HG03066 (cell line): Measurements from ENCODE around the gene GRIK1.

ENCODE experiments used
- ATAC-seq: cut with Tn5 transposase; IDR thresholded peaks from one replicate; pipeline ENCODE4 v1.9.1; 2021; ENCODE audit warnings: low read depth; ENCODE audit not compliant: unreplicated experiment

GRIK1 gene

DNA sequence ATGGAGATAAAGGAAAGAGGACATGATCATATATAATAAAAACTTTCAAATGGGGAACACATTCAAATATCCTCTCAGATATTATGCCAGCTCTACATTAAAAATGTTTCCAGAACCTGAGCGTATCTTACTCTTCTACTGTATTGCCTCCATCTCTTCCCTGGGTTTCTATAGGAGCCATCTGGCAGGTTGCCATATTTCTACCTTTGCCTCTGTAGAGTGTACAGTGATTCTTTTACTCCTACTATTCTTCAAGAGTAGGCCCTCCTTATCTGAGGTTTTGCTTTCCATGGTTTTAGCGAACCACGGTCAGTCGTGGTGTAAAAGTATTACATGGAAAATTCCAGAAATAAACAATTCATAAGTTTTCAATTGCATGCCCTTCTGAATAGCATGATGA is 259.5 kb downstream of the GRIK1 start:
- ATAC-seq, result no peak

DNA sequence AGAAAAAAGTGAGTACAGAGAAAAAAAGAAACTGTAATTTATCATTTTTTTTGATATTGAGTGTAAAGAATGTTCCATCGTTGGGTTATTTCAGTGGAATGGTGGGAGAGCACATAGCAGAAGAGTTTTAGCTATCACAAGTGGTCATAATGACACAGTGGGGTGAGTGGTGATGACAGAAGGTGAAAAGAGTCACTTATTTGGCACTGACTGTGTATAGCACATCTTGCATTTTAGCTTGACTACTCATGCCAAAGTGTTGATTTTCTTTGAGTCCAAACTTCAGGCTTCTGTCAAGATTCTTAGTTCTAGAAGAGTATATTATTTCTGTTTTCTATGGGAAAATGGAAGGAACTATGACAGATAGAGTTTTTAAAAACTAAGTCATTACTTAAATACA is 261.2 kb downstream of the GRIK1 start:
- ATAC-seq, result no peak

DNA sequence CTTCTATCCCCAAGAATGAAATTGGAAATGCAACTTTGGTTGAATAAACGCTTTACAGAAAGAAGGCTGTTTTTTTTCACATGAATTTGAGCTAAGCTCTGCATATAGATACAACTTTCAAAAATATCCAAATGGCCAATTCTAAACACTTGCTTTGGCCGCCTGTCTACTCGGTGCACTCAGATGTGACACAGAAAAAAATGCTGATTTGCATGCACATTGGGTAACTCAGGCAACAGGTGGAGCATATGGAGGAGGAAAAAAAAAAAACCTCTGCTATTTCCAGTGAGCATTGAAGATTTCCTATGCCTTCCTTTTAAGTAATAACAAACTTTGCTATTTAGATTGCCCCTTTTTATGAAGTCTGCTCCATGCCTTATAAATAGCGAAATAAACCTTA is 262.5 kb downstream of the GRIK1 start:
- no peak for ATAC-seq

DNA sequence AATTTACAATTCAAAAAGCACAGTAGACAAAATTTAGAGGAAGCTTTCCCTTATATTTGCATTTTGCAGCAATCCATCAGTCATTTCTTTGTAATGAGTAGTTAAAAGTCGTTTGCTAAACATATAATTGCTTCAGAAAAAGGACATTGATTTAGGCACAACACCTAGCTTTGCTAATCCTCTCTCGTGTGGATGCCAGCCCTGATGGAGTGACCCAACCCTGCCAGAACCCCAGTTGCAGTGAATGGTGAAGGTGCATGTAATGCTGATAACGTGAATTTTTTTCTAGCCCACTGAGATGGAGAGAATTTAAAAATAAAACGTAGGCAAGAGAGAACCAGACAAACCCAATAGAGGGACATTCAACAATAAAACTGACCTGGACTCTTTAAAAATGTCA is 263.4 kb downstream of the GRIK1 start:
- ATAC-seq, result no peak

DNA sequence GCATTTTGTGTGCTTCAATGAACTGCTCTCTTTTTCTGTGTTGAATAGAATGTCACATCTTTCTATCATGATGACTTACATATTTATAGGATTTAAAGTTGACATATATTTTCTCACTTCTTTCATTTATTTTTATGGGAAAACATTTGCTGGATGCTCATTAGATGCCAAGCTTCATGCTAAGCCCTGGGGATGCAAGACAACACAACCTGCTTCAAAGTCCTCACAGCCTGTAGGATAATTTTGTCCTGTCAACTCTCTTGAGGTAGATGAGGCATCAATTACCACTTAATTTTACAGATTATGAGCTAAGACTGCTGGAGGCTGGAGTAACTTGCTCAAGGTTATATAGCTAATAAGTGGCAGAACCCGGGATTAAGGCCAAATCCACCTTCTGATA is 264.3 kb downstream of the GRIK1 start:
- ATAC-seq, result no peak

GRCh38 chr21:29674343-29674742 is 265.5 kb downstream of the GRIK1 start:
- ATAC-seq, result no peak

DNA sequence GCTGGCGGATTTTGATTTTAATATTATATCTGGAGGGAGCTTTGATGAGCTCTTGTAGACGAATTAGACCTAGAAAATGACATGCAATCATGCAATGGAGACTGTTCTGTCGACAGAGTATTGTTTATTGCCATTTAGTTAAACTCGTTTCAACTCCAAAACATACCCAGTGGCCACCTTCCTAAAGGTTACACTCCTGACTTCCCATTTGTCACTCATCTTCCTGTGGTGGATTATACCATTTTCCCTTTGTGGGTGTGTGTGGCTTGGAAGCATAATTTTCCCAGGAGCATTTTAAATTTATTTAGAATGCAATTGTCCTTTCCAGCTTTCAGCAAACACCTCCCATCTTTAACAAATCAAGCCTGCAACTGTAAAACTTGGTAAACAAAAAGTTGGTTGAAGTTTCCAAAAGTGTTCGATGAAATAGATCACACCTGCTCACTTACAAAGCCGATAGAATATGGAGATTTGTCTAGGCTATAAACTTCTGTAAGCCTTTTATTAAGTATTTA is 266.6 kb downstream of the GRIK1 start:
- ATAC-seq, result no peak

- no peak for ATAC-seq
Observed at GRCh38 chr21:29671728-29672127, 268.1 kb downstream of the GRIK1 start.

- ATAC-seq, result no peak
Observed at GRCh38 chr21:29670228-29670627, 269.6 kb downstream of the GRIK1 start.

- ATAC-seq, result no peak
Observed at GRCh38 chr21:29669416-29669815, 270.4 kb downstream of the GRIK1 start.

GRCh38 chr21:29667651-29668050 is 272.1 kb downstream of the GRIK1 start:
- ATAC-seq, result no peak

DNA sequence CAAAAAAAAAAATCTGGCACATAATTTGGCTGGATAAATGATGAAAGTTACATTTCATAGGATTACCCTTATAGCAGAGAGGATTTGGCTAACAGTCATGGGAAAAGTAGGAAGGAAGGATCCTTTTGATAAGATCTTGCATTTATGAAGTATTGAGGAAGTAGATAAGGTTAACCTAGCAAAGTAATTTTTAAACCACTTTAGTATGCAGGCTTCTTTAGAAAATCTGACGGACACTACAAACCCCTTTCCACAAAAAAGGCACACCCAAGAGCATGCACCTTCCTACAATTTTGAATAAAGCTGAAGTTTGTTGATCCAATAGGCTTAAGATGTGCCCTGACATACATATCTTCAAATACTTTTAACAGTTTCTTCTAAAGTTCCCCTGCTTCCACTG is 275.2 kb downstream of the GRIK1 start:
- no peak for ATAC-seq

DNA sequence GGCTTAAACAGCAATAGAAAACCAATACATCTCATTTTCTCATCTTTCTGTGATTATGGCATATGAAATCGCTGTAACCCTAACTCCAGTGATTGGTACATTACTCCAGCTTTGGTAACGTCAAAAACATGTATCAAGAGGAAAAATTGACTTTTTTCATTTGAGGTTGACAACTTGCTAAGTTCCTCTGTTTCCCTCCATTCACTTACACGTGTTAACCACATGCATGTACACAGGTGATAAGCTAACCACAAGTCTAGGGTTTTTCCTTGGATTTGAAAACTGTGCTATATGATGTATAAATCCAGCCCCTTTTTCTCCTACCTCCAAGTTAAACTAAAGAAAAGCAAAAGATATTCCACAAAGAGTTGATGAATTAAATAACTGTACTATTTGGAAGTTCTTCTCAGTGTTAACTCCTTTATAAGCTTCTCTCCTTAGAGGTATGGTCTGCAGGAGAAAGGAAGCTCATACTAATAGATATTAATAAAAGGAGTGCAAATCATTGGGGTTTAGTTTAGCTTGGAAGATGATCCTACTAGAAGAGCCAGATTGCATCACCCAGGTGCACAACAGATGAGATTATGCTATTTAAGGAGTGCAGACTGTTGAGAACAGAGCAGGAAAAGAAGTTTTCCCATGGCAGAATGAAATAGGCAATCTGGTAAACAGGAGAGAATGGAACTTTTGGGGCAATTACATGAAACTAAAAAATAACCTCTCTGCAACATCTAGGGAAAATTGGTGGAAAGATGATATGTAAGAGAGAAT is 277.9 kb downstream of the GRIK1 start:
- ATAC-seq, result no peak

GRCh38 chr21:29660047-29660720 is 279.6 kb downstream of the GRIK1 start:
- no peak for ATAC-seq

DNA sequence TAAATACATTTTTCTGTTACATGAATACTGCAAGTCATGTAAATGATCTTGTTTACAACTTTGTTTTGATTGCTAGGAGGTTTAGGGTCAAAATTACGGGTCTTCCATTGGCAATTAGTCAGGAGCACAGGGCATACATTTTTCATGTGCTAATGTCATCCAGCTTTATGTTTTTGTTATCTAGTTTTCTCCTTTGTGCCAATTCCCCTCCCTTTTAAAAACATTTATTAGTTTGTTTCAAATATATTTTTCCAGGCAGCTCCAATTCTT is 280.9 kb downstream of the GRIK1 start:
- ATAC-seq, result no peak

DNA sequence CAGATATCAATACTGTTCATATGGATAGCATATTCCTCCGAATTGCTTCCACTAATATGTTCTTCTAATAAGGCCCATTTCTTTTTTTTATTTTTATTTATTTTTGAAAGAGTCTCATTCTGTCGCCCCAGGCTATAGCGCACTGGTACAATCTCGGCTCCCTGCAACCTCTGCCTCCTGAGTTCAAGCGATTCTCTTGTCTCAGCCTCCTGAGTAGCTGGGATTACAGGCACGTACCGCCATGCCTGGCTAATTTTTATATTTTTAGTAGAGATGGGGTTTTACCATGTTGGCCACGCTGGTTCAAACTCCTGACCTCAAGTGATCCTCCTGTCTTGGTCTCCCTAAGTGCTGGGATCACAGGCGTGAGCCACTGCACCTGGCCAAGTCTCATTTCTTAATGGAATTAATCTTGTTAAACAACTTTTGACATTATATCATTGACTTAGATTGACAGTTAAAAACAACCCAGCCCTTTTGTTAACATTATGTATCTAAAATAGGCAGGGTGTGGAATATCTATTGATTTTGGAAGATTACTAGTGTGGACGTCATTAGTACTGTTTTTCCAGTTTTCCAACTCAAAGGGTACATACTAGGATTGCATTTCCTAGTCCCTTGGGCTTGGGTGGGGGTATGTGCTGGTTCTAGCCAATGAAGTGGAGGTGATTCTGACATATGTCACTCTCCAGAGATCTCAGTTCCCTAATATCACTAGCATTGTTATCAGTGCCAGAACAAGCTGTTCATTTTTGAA is 281.4 kb downstream of the GRIK1 start:
- ATAC-seq, result no peak

DNA sequence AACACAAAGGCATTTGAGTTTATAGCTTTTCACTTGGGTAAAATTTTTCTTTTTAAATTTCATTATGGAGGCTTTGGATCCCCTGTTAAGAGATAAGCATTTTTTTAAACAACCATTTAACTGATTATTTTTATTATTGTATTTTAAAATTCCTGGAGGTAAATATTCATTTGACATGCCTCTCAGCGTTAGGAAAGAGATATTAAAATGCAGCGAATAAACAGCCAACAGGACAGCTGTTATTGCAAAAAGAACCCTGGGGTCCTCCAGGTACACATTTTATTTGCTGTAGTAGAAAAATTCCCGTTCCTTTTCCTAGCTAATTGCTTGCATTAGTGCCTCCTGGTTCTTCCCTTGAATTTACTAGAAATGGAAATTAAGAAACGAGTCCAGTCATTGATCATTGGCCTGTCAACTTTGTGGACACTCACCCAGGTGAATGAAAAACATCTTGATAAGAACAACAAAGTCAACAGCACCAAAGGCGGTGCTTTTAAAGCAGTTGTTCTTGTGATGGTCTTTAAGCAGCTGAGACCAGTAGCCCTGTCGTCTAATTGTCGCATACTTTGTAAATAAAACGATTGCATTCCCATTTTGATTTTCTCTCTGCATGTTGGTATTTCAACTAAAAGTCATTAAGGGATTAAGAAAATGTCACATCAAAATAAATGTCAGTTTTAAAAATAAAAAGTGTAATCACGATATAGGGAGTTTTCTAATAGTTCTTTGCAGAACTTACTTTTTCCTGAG is 282.4 kb downstream of the GRIK1 start:
- ATAC-seq, result no peak

- no peak for ATAC-seq
Observed at GRCh38 chr21:29656504-29657239, 283.1 kb downstream of the GRIK1 start.

- no peak for ATAC-seq
Observed at GRCh38 chr21:29655577-29655976, 284.2 kb downstream of the GRIK1 start.

GRCh38 chr21:29654855-29655254 is 284.9 kb downstream of the GRIK1 start:
- ATAC-seq, result no peak
